Naive thymus-derived CD4-positive, alpha-beta T cell (primary cell): ENCODE results near the gene TSPAN14. TPM values are rescaled to one million over a fixed set of nuclear protein-coding genes. Genes with fewer than 3 reads are reported as not detected.

Experiments used
- ATAC-seq: fragments of 150-1000 bp; cut with Tn5 transposase; 2 replicates; pipeline ENCODE4 v1.10.0; 2021; ENCODE audit warnings: mild to moderate bottlenecking, moderate library complexity
- CTCF ChIA-PET: fragments of 350-600 bp; sonication (Branson Sonifier 250); formaldehyde crosslinking; loops from one replicate; lab custom pipeline; 2021; ENCODE audit warnings: antibody characterized with exemption; lab: Charles Lee
- POLR2A ChIA-PET: fragments of 350-600 bp; sonication (Branson Sonifier 250); formaldehyde crosslinking; loops from one replicate; lab custom pipeline; 2021; ENCODE audit warnings: antibody characterized with exemption, inconsistent platforms; lab: Charles Lee
- DNase-seq, 9 donors: peaks; one replicate each; pipeline versions ENCODE4 v3.0.0 to v3.0.0-alpha.2; 2020 to 2022; ENCODE audit warnings: mixed read lengths in 1 of 9
- H3K27ac ChIP-seq: one replicate; pipeline ENCODE4 v1.7.0; 2013; ENCODE audit warnings: mild to moderate bottlenecking, low read depth, low read length, moderate library complexity
- H3K27me3 ChIP-seq, 2 donors: one replicate each; pipeline ENCODE4 v1.7.0; 2013; ENCODE audit warnings: low read length in 2 of 2, mild to moderate bottlenecking in 2 of 2, moderate library complexity in 2 of 2; ENCODE audit not compliant: control insufficient read depth in 2 of 2, insufficient read depth in 2 of 2
- H3K36me3 ChIP-seq, 3 experiments: 1 replicate in 2 of 3; 2 replicates in 1 of 3; pipeline ENCODE4 v1.7.0; 2013; ENCODE audit warnings: low read length in 3 of 3, mild to moderate bottlenecking in 3 of 3, moderate library complexity in 1 of 3; ENCODE audit not compliant: insufficient read depth in 3 of 3, control insufficient read depth in 2 of 3
- H3K4me1 ChIP-seq, 2 donors: one replicate each; pipeline ENCODE4 v1.7.0; 2013; ENCODE audit warnings: low read length in 2 of 2, mild to moderate bottlenecking in 2 of 2, moderate library complexity in 1 of 2; ENCODE audit not compliant: control insufficient read depth in 2 of 2, insufficient read depth in 2 of 2
- H3K4me3 ChIP-seq: 2 replicates; pipeline ENCODE4 v1.7.0; 2013; ENCODE audit warnings: mild to moderate bottlenecking, low read length
- H3K9me3 ChIP-seq, 3 experiments: 1 replicate in 2 of 3; 2 replicates in 1 of 3; pipeline ENCODE4 v1.7.0; 2013; ENCODE audit warnings: low read length in 3 of 3; ENCODE audit not compliant: control insufficient read depth in 2 of 3
- H3K27ac Mint-ChIP-seq, 9 donors: one replicate each; pipeline ENCODE4 v1.8.0; 2020 to 2022; ENCODE audit warnings: mixed read lengths in 9 of 9, mild to moderate bottlenecking in 8 of 9, moderate library complexity in 5 of 9, inconsistent platforms in 2 of 9
- H3K27me3 Mint-ChIP-seq, 5 donors: one replicate each; pipeline ENCODE4 v1.8.0; 2021 to 2022; ENCODE audit warnings: mixed read lengths in 5 of 5, mild to moderate bottlenecking in 1 of 5
- H3K36me3 Mint-ChIP-seq, 5 donors: one replicate each; pipeline ENCODE4 v1.8.0; 2020 to 2022; ENCODE audit warnings: mixed read lengths in 5 of 5, mild to moderate bottlenecking in 3 of 5, inconsistent platforms in 1 of 5
- H3K4me1 Mint-ChIP-seq, 7 donors: one replicate each; pipeline ENCODE4 v1.8.0; 2020 to 2022; ENCODE audit warnings: mixed read lengths in 7 of 7, mild to moderate bottlenecking in 3 of 7, inconsistent platforms in 1 of 7
- H3K4me3 Mint-ChIP-seq, 10 donors: one replicate each; pipeline ENCODE4 v1.8.0; 2020 to 2022; ENCODE audit warnings: mild to moderate bottlenecking in 10 of 10, mixed read lengths in 10 of 10, moderate library complexity in 6 of 10, inconsistent platforms in 2 of 10
- H3K9me3 Mint-ChIP-seq, 11 donors: one replicate each; pipeline ENCODE4 v1.8.0; 2020 to 2022; ENCODE audit warnings: mixed read lengths in 11 of 11, mild to moderate bottlenecking in 4 of 11, inconsistent platforms in 1 of 11, moderate library complexity in 1 of 11
- intact Hi-C, 2 donors: fragments of 100-400 bp; cut with micrococcal nuclease; formaldehyde crosslinking; loops; one replicate each; pipeline ENCODE4 v1.15.1; 2023
- polyA plus RNA-seq, 2 donors: library from polyadenylated mRNA; unstranded; fragments of 300-500 nt; fragmentation: Illumina TruSeq; gene quantifications; one replicate each; pipeline ENCODE4 v1.2.3, GENCODE V29; 2021
- total RNA-seq, 6 experiments: library from RNA in 5 of 6; stranded (reverse) in 5 of 6; gene quantifications; 1 replicate in 5 of 6; 2 replicates in 1 of 6; pipeline ENCODE4 v1.2.3 and lab custom pipeline; 2021 to 2026

Gene TSPAN14
- total and polyA plus RNA-seq, 7 experiments from 2014 or later, result 135 to 386 (median 161) TPM

DNA sequence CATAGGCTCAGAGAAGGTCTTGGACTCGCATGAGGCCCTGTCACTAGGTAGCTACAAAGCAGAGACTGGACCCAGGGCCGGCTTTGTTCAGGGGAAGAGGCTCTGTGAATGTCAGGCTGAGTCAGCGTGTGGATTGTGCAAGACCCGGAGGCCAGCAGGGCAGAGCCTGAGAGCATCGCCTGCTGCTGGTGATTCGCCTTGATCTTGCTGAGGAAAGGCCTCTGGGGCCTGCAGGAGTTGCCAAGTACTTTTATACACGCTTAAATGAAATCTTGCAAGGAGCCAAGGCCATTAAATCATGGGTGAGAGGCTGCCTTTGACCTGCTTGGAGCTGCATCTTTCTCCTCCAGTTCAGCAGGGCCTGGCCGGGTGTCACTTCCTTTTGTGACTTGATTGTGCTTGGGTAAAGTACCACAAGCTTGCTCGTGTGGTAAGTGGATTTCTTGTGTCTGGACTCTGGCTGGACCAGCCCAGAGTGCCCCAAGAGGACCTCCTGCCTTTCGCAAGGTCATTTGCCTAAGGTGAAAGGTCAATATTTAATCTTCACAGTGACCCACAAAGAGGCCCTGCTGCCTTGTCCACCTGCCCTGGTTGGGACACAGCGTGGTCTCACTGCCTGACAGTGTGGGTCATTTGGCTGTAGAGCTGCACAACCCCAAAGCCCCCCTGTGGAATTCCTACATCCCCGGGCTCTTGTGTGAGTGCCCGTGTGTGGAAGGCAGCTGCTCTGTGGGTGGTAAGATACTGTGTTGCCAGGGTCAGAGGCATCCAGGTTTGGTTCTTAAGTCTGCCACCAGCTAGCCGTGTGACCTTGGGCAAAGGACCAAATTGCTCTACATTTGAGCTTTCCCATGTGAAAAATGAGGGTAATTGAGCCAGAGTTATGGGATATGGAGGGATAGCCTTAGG is 45.0 kb downstream of the TSPAN14 start:
- Mint-ChIP-seq H3K36me3 (peaks cover 10 to 63% (median 31%) of the 10 kb centered on the region in 5 donors), H3K4me1 (peaks cover 89 to 100% (median 98%) of the 10 kb centered on the region in 7 donors), H3K27me3 (no peaks in the 10 kb centered on the region), H3K27ac (peak overlapping the region; percentile 85 to 99 (median 90)), H3K4me3 (peak overlapping the region; percentile 76 to 92 (median 82)), H3K9me3 (peaks cover 0 to 10% (median 6%) of the 10 kb centered on the region in 11 donors)
- H3K27ac ChIP-seq, result peak overlapping the region; percentile 59
- H3K4me3 ChIP-seq, result peak overlapping the region; percentile 33
- ChIA-PET CTCF (interaction anchor here (0.9 to 21.4 kb wide), 5 partner anchors 10 to 43 kb away, joined by 3 to 839 read pairs (median 5); partner anchors contain the start of gene TSPAN14), POLR2A (interaction anchor here (1.0 to 11.4 kb wide), 6 partner anchors 12 to 117 kb away, joined by 3 to 582 read pairs (median 5); partner anchors contain the start of gene TSPAN14)
- H3K27me3 ChIP-seq, result no peaks in the 10 kb centered on the region
- ATAC-seq (peak; percentile 73), DNase-seq (peak in 2 of 9 donors; percentile 32 to 61)
- H3K4me1 ChIP-seq, result peaks cover 93 to 99% of the 10 kb centered on the region in 2 donors
- no peaks in the 10 kb centered on the region for H3K36me3 ChIP-seq
- intact Hi-C loops, result loop anchor here (1.0 to 2.0 kb wide), 2 partner anchors 11 to 14 kb away; no protein-coding TSS in a partner anchor
- no peaks in the 10 kb centered on the region for H3K9me3 ChIP-seq

DNA sequence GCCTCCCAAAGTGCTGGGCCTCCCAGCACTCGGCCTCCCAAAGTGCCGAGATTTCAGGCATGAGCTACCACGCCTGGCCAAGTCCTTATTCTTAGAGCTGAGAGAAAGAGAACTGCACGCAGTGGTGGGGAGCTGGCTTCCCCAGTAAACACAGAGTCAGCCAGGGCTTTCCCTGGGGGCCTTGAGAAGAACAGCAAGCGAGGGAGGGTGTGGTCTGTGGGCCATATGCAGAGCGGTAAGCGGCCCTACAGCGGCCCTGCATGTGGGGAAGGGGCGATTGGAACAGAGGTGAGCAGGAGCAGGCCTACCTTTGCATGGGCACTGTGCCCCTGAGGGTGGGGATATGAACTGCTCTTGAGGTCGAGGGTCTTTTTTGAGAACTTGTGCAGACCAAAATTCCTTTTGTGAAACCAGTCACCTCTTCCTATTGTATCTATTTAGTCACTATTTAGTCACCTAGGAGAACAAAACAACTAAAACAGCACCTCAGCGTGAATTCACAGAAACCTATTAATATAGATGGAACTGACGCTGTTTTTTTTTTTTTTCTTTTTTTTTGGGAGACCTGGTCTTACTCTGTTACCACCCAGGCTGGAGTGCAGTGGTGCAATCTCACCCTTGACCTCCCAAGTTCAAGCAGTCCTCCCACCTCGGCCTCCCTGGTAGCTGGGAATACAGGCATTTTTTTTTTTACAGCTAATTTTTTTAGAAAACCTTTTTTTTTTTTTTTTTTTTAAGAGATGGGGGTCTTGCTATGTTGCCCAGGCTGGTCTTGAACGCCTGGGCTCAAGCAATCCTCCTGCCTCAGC is 46.7 kb downstream of the TSPAN14 start:
- POLR2A ChIA-PET, result interaction anchor here (0.7 to 11.4 kb wide), 7 partner anchors 9 to 43 kb away, joined by 3 to 582 read pairs (median 5); partner anchors contain the start of gene TSPAN14
- Histone ChIP-seq H3K36me3 (peaks cover 2 to 11% (median 3%) of the 10 kb centered on the region in 3 experiments), H3K27ac (peak overlapping the region; percentile 59), H3K9me3 (no peaks in the 10 kb centered on the region), H3K4me1 (peaks cover 93 to 99% of the 10 kb centered on the region in 2 donors), H3K4me3 (no peak overlapping the region), H3K27me3 (no peaks in the 10 kb centered on the region)
- peaks cover 7 to 49% (median 18%) of the 10 kb centered on the region in 5 donors for H3K36me3 Mint-ChIP-seq
- ATAC-seq (peak; percentile 43), DNase-seq (peak in 2 of 9 donors; percentile 37 to 64)
- CTCF ChIA-PET, result interaction anchor here (0.6 to 21.4 kb wide), 8 partner anchors 14 to 313 kb away, joined by 3 to 839 read pairs (median 4); partner anchors contain the start of gene TSPAN14
- H3K4me3 Mint-ChIP-seq, result peak overlapping the region; percentile 65 to 86 (median 80)
- peak overlapping the region; percentile 85 to 99 (median 90) for H3K27ac Mint-ChIP-seq
- no peaks in the 10 kb centered on the region for H3K27me3 Mint-ChIP-seq
- H3K4me1 Mint-ChIP-seq, result peaks cover 87 to 100% (median 98%) of the 10 kb centered on the region in 7 donors
- intact Hi-C loops, result loop anchor here in 1 of 2 donors (1.0 kb wide), 1 partner anchor 45 kb away; no protein-coding TSS in a partner anchor
- peaks cover 0 to 10% (median 6%) of the 10 kb centered on the region in 11 donors for H3K9me3 Mint-ChIP-seq

DNA sequence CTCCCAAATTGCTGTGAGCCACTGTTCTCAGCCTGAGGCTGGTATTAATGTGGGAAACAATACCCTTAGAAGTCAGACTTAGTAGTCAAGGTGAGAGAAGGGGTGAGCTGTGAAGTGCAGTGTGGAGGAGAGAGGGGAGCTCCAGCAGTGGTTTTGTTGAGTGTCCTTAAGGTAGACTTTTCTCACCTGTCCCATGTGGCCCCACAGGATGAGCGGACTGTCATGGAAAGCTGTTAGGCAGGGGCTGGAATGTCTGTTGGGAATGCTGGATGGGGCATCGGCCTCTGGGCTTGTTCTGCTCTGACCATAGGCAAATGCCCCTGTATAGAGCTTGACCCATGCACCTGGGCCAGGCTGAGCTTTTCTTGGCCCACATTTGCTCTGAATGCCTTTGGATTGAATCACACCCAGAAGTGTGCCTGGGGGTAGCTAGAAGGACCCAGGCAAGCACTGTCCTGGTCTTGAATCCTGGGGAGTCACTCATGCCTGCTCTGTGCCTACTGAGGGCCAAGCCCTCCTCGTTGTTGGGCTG is 47.3 kb downstream of the TSPAN14 start:
- H3K27ac ChIP-seq, result peak overlapping the region; percentile 59
- Mint-ChIP-seq H3K36me3 (peaks cover 6 to 46% (median 14%) of the 10 kb centered on the region in 5 donors), H3K27ac (peak overlapping the region; percentile 32 to 99 (median 89)), H3K4me3 (peak overlapping the region in 9 of 10 donors; percentile 23 to 86 (median 71)), H3K9me3 (peaks cover 0 to 6% (median 4%) of the 10 kb centered on the region in 11 donors), H3K27me3 (no peaks in the 10 kb centered on the region), H3K4me1 (peaks cover 84 to 100% (median 96%) of the 10 kb centered on the region in 7 donors)
- no peaks in the 10 kb centered on the region for H3K9me3 ChIP-seq
- intact Hi-C loops, result no loop called here
- no peak overlapping the region for H3K4me3 ChIP-seq
- ATAC-seq (no peak), DNase-seq (peak in 1 of 9 donors; percentile 12)
- H3K36me3 ChIP-seq, result peaks cover 3 to 17% (median 9%) of the 10 kb centered on the region in 3 experiments
- CTCF ChIA-PET, result interaction anchor here (0.5 to 21.4 kb wide), 6 partner anchors 15 to 124 kb away, joined by 3 to 839 read pairs (median 5); partner anchors contain the start of gene TSPAN14
- H3K4me1 ChIP-seq, result peaks cover 92 to 97% of the 10 kb centered on the region in 2 donors
- POLR2A ChIA-PET, result interaction anchor here (0.7 to 11.4 kb wide), 5 partner anchors 9 to 44 kb away, joined by 3 to 582 read pairs (median 5); partner anchors contain the start of gene TSPAN14
- H3K27me3 ChIP-seq, result no peaks in the 10 kb centered on the region

DNA sequence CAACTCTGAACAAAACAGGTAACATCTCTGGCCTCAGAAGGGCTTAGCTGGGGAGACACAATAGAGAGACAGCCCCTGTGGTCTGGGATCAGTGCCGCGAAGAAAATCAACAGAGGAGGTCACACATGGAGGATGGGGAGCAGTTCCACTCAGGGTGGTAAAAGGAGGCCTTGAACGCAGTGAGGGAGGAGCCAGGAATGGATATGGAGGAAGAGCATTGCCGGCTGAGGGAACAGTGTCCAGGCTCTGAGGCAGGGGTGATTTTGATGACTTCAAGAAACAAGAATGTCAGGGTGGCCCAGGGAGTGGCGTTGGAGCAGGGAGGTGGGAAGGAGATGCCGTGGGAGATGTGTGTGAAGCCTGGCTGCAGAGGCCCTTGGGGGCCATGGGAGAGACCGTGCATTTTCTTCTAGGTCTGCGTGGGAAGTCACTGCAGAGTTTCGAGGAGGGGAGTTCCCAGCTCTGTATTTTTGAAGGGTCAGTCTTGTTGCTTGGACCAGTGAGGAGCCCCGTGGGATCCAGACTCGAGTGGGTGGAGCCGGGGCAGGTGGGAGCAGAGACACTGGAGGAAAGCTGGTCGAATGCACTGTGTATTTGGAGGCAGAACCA is 47.9 kb downstream of the TSPAN14 start:
- peaks cover 87 to 91% of the 10 kb centered on the region in 2 donors for H3K4me1 ChIP-seq
- H3K27me3 Mint-ChIP-seq, result no peaks in the 10 kb centered on the region
- no peaks in the 10 kb centered on the region for H3K9me3 ChIP-seq
- no peaks in the 10 kb centered on the region for H3K27me3 ChIP-seq
- H3K4me3 ChIP-seq, result no peak overlapping the region
- peaks cover 0 to 40% (median 8%) of the 10 kb centered on the region in 5 donors for H3K36me3 Mint-ChIP-seq
- H3K27ac ChIP-seq, result peak overlapping the region; percentile 59
- peaks cover 3 to 23% (median 14%) of the 10 kb centered on the region in 3 experiments for H3K36me3 ChIP-seq
- ChIA-PET CTCF (interaction anchor here (0.5 to 21.4 kb wide), 6 partner anchors 15 to 124 kb away, joined by 3 to 839 read pairs (median 4); partner anchors contain the start of gene TSPAN14), POLR2A (interaction anchor here (1.9 to 11.4 kb wide), 3 partner anchors 8 to 44 kb away, joined by 5 to 582 read pairs (median 182); partner anchors contain the start of gene TSPAN14)
- intact Hi-C loops, result no loop called here
- ATAC-seq, result no peak
- DNase-seq, result peak in 1 of 9 donors; percentile 5
- peaks cover 78 to 94% (median 90%) of the 10 kb centered on the region in 7 donors for H3K4me1 Mint-ChIP-seq
- peak overlapping the region; percentile 23 to 86 (median 66) for H3K4me3 Mint-ChIP-seq
- H3K9me3 Mint-ChIP-seq, result peaks cover 0 to under 1% (median 0%) of the 10 kb centered on the region in 11 donors
- H3K27ac Mint-ChIP-seq, result peak overlapping the region; percentile 32 to 99 (median 89)
